ENCODE results near the gene FCN1.

FCN1 gene

GRCh38 chr9:134936346-134937163 lies 18.8 kb upstream of the FCN1 start:
- DNase-seq: no peak

- DNase-seq: no peak
Observed at GRCh38 chr9:134935701-134936345, 18.1 kb upstream of the FCN1 start.

GRCh38 chr9:134935056-134935640 lies 17.4 kb upstream of the FCN1 start:
- DNase-seq: no peak

- no peak for DNase-seq
Observed at GRCh38 chr9:134933076-134933659, 15.5 kb upstream of the FCN1 start.

GRCh38 chr9:134932606-134933005 lies 14.9 kb upstream of the FCN1 start:
- no peak for DNase-seq

- DNase-seq: no peak
Observed at GRCh38 chr9:134932171-134932570, 14.5 kb upstream of the FCN1 start.

- DNase-seq: no peak
Observed at GRCh38 chr9:134930398-134930797, 12.7 kb upstream of the FCN1 start.

GRCh38 chr9:134929193-134930158 lies 11.8 kb upstream of the FCN1 start:
- no peak for DNase-seq

GRCh38 chr9:134928436-134929192 lies 10.9 kb upstream of the FCN1 start:
- no peak for DNase-seq

GRCh38 chr9:134925011-134925511 lies 7.3 kb upstream of the FCN1 start:
- DNase-seq: no peak

- peak in 1 of 2 donors; percentile 11 for DNase-seq
Observed at GRCh38 chr9:134923466-134923865, 5.8 kb upstream of the FCN1 start.

- DNase-seq: peak in 1 of 2 donors; percentile 12
Observed at GRCh38 chr9:134922932-134923240, 5.2 kb upstream of the FCN1 start.

- DNase-seq: peak in 1 of 2 donors; percentile 9
Observed at GRCh38 chr9:134922066-134922931, 4.6 kb upstream of the FCN1 start.

- peak in 1 of 2 donors; percentile 4 for DNase-seq
Observed at GRCh38 chr9:134919303-134919702, 1.6 kb upstream of the FCN1 start.

GRCh38 chr9:134918646-134919045 lies 934 bp upstream of the FCN1 start:
- peak in 1 of 2 donors; percentile 3 for DNase-seq

GRCh38 chr9:134916161-134916665 lies 1.5 kb downstream of the FCN1 start:
- DNase-seq: peak in 1 of 2 donors; percentile 11

GRCh38 chr9:134915046-134915985 lies 2.4 kb downstream of the FCN1 start:
- peak in 1 of 2 donors; percentile 5 for DNase-seq

- peak in 1 of 2 donors; percentile 4 for DNase-seq
Observed at GRCh38 chr9:134914501-134914834, 3.2 kb downstream of the FCN1 start.
